HAP-1 (cell line): Measurements from ENCODE around the gene LTO1.

Source experiments
- DNase-seq, 2 experiments: peaks; one replicate each; pipeline ENCODE4 v3.0.0-alpha.2; 2016 to 2020; ENCODE audit warnings: low spot score in 2 of 2
- H3K27me3 ChIP-seq: fragments of 250-450 bp; sonication (Bioruptor Pico); 2 replicates; pipeline ENCODE4 v1.5.1; 2020; ENCODE audit warnings: low read depth, mild to moderate bottlenecking, moderate library complexity
- H3K36me3 ChIP-seq: fragments of 250-450 bp; sonication (Bioruptor Pico); replicated peaks from 2 replicates; pipeline ENCODE4 v1.5.1; 2020; ENCODE audit warnings: mild to moderate bottlenecking
- H3K4me1 ChIP-seq: fragments of 250-450 bp; sonication (Bioruptor Pico); 2 replicates; pipeline ENCODE4 v1.5.1; 2020; ENCODE audit warnings: mild to moderate bottlenecking
- H3K4me3 ChIP-seq: fragments of 250-450 bp; sonication (Bioruptor Pico); 2 replicates; pipeline ENCODE4 v1.5.1; 2020; ENCODE audit warnings: mild to moderate bottlenecking, moderate library complexity
- H3K9me3 ChIP-seq: fragments of 250-450 bp; sonication (Bioruptor Pico); 2 replicates; pipeline ENCODE4 v1.5.1; 2020; ENCODE audit warnings: mild to moderate bottlenecking, moderate library complexity
- in situ Hi-C: fragments of 300-500 bp; cut with MboI; formaldehyde crosslinking; loops from 3 replicates; pipeline ENCODE4 v1.14.3; 2020; ENCODE audit warnings: low sequenced_read_pairs, inconsistent platforms, mixed read lengths

Gene LTO1

DNA sequence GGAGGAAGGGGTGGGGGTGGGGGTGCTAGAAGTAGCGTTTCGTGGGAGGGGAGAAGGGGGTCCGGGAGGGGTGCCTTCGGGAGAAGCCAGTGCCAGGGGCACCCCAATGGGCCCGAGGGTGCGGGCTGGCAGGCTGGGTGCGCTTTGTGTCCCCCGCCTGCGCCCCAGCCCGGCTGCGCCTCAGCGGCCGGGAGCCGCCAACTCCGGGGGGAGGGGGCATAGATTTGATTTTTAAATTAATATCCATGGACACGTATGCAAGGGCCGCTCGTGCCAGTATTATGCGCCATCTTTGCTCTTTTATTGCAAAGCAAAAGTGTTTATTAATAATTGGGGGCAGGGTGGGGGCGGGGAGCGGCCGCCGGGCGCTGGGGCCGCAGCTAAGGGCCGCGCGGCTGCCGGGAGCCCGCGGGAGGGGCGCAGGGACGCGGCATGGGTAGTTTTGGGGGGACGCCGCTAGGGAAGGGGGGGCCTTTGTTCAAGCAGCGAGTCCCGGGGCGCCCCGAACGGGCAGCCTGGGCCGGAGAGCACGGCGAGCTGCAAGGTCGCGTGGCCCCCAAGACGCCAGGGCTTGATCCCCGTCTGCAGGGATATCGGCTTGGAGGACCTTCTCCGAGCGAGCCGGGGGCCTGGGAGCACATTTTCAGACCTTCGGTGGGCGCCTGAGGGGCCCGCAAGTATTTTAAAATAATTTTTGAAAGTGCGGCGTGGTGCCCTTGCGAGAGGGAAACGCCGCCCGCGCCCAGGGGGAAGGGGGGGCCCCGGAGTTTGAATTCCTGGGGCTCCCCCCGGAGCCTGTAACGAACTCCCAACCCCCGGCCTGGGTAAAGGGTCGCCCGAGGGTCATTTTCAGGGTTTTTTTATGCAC, 33.2 kb downstream of the LTO1 start:
- Histone ChIP-seq H3K4me1 (peaks cover 11% of the 10 kb centered on the region), H3K4me3 (peak overlapping the region; percentile 34), H3K36me3 (no peaks in the 10 kb centered on the region), H3K27me3 (peaks cover 59% of the 10 kb centered on the region), H3K9me3 (no peaks in the 10 kb centered on the region)
- no peak for DNase-seq
- in situ Hi-C loops, result loop anchor here (5.0 kb wide), 1 partner anchor 535 kb away; no protein-coding TSS in a partner anchor

DNA sequence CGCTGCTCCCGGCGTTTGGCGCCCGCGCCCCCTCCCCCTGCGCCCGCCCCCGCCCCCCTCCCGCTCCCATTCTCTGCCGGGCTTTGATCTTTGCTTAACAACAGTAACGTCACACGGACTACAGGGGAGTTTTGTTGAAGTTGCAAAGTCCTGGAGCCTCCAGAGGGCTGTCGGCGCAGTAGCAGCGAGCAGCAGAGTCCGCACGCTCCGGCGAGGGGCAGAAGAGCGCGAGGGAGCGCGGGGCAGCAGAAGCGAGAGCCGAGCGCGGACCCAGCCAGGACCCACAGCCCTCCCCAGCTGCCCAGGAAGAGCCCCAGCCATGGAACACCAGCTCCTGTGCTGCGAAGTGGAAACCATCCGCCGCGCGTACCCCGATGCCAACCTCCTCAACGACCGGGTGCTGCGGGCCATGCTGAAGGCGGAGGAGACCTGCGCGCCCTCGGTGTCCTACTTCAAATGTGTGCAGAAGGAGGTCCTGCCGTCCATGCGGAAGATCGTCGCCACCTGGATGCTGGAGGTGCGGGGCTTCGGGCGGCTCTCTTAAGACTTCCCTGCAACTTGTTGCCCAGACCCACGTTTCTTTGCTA, 34.1 kb downstream of the LTO1 start, which contains the start of gene CCND1:
Gene CCND1, plus strand, starts transcription at position 162 of the 587 bp plus-strand sequence. Its CDS starts 158 bp downstream, at position 320.
- no peaks in the 10 kb centered on the region for H3K36me3 ChIP-seq
- H3K4me1 ChIP-seq, result peaks cover 18% of the 10 kb centered on the region
- DNase-seq, result peak; percentile 53 to 70
- H3K4me3 ChIP-seq, result peak within 1 kb of the TSS; percentile 34
- no peaks in the 10 kb centered on the region for H3K9me3 ChIP-seq
- peaks cover 59% of the 10 kb centered on the region for H3K27me3 ChIP-seq
- in situ Hi-C loops, result loop anchor here (5.0 kb wide), 1 partner anchor 534 kb away; no protein-coding TSS in a partner anchor

DNA sequence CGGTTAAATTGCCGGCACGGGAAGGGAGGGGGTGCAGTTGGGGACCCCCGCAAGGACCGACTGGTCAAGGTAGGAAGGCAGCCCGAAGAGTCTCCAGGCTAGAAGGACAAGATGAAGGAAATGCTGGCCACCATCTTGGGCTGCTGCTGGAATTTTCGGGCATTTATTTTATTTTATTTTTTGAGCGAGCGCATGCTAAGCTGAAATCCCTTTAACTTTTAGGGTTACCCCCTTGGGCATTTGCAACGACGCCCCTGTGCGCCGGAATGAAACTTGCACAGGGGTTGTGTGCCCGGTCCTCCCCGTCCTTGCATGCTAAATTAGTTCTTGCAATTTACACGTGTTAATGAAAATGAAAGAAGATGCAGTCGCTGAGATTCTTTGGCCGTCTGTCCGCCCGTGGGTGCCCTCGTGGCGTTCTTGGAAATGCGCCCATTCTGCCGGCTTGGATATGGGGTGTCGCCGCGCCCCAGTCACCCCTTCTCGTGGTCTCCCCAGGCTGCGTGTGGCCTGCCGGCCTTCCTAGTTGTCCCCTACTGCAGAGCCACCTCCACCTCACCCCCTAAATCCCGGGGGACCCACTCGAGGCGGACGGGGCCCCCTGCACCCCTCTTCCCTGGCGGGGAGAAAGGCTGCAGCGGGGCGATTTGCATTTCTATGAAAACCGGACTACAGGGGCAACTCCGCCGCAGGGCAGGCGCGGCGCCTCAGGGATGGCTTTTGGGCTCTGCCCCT, 34.7 kb downstream of the LTO1 start:
- Histone ChIP-seq H3K4me1 (peaks cover 18% of the 10 kb centered on the region), H3K4me3 (no peak overlapping the region; the same call in 1 of the 2 replicates), H3K36me3 (no peaks in the 10 kb centered on the region), H3K9me3 (no peaks in the 10 kb centered on the region), H3K27me3 (peaks cover 59% of the 10 kb centered on the region)
- in situ Hi-C loops, result loop anchor here (5.0 kb wide), 1 partner anchor 533 kb away; no protein-coding TSS in a partner anchor
- no peak for DNase-seq

DNA sequence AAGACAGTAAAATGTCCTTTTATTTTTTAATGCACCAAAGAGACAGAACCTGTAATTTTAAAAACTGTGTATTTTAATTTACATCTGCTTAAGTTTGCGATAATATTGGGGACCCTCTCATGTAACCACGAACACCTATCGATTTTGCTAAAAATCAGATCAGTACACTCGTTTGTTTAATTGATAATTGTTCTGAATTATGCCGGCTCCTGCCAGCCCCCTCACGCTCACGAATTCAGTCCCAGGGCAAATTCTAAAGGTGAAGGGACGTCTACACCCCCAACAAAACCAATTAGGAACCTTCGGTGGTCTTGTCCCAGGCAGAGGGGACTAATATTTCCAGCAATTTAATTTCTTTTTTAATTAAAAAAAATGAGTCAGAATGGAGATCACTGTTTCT, 35.3 kb downstream of the LTO1 start:
- no peaks in the 10 kb centered on the region for H3K36me3 ChIP-seq
- peaks cover 59% of the 10 kb centered on the region for H3K27me3 ChIP-seq
- no peak overlapping the region for H3K4me3 ChIP-seq
- in situ Hi-C loops, result loop anchor here (5.0 kb wide), 1 partner anchor 533 kb away; no protein-coding TSS in a partner anchor
- DNase-seq, result no peak
- H3K4me1 ChIP-seq, result peaks cover 18% of the 10 kb centered on the region
- H3K9me3 ChIP-seq, result no peaks in the 10 kb centered on the region

DNA sequence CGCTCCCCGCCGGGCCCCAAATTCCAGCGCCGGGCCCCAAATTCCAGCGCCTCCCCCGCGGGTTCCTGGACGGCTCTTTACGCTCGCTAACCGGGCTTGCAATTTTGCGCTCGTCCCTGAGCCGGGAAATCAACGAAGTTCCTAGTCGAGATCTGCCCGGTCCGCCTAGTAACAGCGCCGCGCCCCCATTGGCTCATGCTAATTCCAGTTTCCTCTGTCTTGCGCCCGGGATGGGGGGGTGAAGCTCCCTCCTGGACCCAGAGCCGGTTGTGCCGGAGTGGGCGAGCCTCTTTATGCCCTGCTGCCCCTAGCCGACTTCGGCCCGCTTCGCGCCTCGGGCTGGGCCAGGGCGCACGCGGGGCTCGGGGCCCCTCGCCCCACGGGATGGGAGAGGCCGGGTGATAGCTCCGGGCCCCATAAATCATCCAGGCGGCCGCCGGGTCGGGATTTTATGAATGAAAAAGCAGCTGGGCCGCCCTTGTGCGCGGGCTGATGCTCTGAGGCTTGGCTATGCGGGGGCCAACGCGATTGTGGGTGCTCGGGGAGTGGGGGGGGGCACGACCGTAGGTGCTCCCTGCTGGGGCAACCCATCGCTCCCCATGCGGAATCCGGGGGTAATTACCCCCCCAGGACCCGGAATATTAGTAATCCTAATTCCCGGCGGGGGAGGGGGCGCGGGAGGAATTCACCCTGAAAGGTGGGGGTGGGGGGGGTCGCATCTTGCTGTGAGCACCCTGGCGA, 36.0 kb downstream of the LTO1 start:
- H3K27me3 ChIP-seq, result peaks cover 59% of the 10 kb centered on the region
- peak; percentile 85 to 90 for DNase-seq
- in situ Hi-C loops, result no loop called here

DNA sequence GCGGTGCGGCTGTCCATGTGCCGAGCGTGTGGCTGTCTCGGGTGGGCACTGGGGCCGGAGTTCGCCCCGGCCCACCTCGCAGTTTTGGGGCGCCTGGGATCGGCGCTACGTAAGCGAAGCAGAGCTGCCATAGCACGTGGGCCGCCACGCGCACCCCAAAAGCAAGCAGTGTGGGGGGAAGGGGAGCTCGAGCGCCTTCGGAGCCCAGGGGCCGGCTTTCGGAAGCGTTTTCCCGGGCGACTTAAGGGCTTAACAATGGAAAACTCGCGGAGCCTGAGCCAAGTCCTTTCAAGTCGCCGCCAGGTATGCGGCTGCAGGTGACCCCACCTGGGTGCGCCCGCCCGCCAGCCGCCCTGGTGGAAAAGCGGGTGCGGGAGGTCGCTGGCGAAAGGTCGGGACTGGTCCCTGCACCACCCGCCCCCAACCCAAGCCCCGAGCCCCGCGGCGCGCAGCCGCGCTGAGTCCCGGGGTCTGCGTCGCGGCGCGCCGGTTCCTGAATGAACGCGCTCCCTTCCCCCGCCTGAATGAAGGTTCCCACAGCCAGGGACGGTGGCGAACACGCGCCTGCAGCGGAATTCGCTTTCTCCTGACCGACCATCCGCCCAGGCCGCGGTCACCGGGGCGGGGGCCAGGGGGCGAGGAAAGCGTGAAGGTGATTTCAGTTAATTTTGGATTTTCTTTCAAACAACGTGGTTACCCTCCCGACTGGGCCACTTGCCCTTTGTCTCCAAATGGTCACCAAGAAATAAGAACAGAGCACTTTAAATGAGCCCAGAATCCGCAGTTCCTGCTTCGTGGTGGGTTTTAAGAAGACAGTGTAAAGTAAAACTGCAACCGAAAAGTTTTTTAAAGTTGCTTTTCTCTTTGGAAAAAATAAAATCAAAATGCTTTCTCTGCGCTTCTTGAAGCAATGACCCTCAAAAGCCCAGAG, 36.9 kb downstream of the LTO1 start:
- no peaks in the 10 kb centered on the region for H3K36me3 ChIP-seq
- in situ Hi-C loops, result no loop called here
- H3K4me3 ChIP-seq, result peak overlapping the region; percentile 31
- peak in 1 of 2 experiments; percentile 73 for DNase-seq
- no peaks in the 10 kb centered on the region for H3K9me3 ChIP-seq
- peaks cover 11% of the 10 kb centered on the region; the same call in 1 of the 2 replicates for H3K4me1 ChIP-seq
- H3K27me3 ChIP-seq, result peaks cover 58% of the 10 kb centered on the region

More for the DNA sequence above, 36.0 kb downstream of the LTO1 start:
- Histone ChIP-seq H3K9me3 (no peaks in the 10 kb centered on the region), H3K36me3 (no peaks in the 10 kb centered on the region), H3K4me1 (peaks cover 18% of the 10 kb centered on the region), H3K4me3 (peak overlapping the region; percentile 31)

DNA sequence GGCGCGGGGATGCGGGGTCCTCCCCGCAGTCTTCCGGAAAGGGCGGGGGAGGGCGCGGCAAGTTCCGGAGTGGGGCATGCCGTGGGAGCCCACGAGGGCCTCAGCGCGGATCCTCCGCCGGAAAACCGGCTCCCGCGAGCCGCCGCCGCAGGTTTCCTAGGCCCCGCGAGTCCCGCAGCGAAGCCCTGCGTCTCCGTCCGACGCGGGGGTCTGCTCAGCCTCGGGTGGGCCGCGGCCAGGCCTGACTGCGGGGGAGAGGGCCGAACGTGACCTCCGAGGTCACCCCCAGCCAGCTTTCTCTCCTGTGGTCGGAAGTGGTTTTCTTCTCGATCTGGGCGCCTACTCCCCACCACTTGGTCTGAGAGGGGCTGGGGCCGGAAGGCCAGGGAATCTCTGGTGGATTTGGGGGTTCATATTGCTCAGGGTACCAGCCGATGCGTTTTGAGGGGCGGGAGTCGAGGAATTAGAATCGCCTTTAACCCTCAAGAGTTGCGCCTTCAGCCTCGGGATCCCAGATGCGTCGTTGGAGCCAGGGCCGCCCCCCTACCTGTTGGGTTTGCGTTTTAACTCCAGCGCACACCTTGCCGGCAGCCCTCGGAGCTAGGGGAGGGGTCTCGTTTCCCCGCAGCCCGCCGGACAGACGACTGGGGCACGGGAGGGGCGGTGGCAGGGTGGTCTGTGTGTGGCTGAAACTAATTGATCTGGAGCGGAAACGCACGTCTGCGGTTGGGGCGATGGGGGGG, 37.8 kb downstream of the LTO1 start:
- H3K4me3 ChIP-seq, result no peak overlapping the region
- peaks cover 50% of the 10 kb centered on the region for H3K27me3 ChIP-seq
- in situ Hi-C loops, result no loop called here

DNA sequence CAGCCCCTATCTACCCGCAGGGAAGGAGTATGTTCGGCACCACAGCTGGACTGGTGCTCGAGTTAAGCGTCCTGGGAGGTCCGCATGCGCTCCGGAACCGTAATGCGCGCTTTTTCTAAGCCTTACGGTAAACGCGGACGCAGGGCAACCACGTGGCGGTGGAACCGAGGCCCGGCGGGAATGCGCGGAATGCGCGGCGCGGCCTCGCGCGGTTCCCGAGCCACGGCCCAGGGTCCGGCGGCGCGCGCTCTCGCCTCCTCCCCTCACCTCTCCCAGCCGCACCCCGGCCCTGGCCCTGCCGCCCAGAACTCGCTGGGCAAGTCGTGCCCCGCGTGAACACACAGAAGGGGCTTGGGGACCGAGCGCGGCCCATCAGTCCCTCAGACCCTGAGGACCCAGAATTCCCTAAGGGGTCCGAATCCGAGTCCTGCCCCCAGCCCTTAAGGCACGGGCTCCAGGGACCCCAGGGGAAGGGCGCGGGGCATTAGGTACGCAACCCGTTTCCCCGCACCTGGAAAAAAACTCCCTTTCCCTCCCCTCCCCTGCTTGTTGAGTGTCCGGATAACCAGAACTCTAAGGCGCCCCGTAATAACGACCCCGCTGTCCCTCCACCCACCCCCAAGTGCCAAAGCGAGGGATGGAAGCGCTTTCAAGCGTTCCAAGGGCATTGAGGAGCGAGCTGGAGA, 38.5 kb downstream of the LTO1 start:
- Histone ChIP-seq H3K4me3 (no peak overlapping the region), H3K9me3 (no peaks in the 10 kb centered on the region), H3K36me3 (no peaks in the 10 kb centered on the region), H3K27me3 (peaks cover 43% of the 10 kb centered on the region), H3K4me1 (peaks cover 11% of the 10 kb centered on the region; the same call in 1 of the 2 replicates)
- in situ Hi-C loops, result no loop called here
- DNase-seq, result peak; percentile 38 to 76

More for the DNA sequence above, 37.8 kb downstream of the LTO1 start:
- H3K4me1 ChIP-seq, result peaks cover 11% of the 10 kb centered on the region; the same call in 1 of the 2 replicates
- no peaks in the 10 kb centered on the region for H3K9me3 ChIP-seq
- H3K36me3 ChIP-seq, result no peaks in the 10 kb centered on the region
- DNase-seq, result no peak

DNA sequence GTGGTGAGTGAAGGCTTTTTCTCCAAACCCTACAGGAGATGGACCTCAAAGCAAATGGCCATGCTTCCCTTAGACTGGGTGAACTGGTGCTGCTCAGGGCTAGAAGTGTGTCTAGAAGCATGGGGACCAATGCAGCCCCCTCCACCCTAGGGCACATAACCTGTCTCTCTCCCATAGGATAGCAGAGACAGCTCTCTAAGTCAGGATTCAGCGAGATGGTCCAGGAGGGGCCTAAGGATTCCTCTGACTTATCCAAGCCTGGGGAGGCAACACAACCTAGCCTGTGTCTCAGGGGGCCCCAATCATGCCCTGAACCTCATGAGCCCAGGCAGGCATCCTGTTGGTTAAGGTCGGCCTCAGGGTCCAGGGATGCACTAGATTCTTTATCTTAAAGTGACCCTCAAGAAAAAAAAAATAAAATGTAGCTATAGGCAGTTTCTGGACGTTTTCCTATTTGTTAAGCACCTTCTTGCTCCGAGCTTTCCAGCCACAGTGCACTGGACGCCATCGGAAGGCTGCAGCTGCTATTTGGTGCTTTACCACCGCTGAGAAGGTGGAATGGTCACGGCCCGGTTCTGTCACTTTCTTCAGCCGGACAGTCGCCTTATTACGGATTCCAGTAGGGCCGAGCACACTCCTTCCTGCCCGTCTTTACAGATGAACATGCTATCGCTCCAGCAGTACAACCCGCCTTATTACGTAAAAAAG, 39.2 kb downstream of the LTO1 start:
- H3K36me3 ChIP-seq, result no peaks in the 10 kb centered on the region
- peaks cover 11% of the 10 kb centered on the region; the same call in 1 of the 2 replicates for H3K4me1 ChIP-seq
- H3K9me3 ChIP-seq, result no peaks in the 10 kb centered on the region
- H3K27me3 ChIP-seq, result peaks cover 36% of the 10 kb centered on the region
- in situ Hi-C loops, result no loop called here
- no peak for DNase-seq
- no peak overlapping the region for H3K4me3 ChIP-seq

DNA sequence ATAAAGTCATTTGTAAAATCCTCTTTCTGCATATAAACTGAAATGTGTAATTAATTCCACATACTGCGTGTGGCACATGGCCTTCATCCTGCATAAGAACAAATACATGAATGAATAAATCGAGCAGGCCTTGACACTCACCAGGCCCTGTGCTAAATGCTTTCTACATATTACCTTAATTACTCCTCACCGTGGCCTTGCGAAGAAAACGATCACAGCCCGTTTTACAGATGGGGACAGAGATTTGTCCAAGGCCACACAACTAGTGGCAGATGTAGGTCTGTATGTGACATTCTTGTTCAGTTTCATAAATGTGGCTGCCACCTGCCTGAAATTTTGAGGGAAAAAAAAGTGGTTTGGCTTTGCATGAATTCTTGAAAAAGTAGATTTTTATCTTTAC, 40.0 kb downstream of the LTO1 start:
- Histone ChIP-seq H3K4me3 (no peak overlapping the region), H3K4me1 (peaks cover 7% of the 10 kb centered on the region; the same call in 1 of the 2 replicates), H3K36me3 (no peaks in the 10 kb centered on the region), H3K27me3 (peaks cover 30% of the 10 kb centered on the region), H3K9me3 (no peaks in the 10 kb centered on the region)
- no peak for DNase-seq
- in situ Hi-C loops, result no loop called here

DNA sequence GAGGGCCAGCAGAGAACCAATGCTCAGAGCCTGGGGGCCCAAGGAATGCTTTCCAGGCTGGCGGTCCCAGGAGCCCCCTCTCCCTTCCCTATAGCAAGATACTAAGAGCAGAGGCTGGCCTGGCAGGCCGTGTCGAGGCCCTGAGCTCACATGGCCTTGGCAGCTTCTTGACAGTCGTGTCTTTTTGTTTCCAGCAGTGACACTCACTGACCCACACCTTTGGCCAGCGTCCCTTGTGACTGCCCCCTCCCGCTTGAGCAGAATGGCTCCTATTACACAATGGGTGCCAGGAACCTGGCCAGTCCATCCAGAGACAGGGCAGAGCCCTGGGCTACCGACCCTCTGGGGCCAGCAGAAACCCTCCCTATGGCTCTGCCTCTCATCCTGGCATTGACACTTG, 40.6 kb downstream of the LTO1 start:
- Histone ChIP-seq H3K27me3 (peaks cover 24% of the 10 kb centered on the region), H3K36me3 (no peaks in the 10 kb centered on the region), H3K4me3 (no peak overlapping the region), H3K9me3 (no peaks in the 10 kb centered on the region), H3K4me1 (peaks cover 7% of the 10 kb centered on the region; the same call in 1 of the 2 replicates)
- in situ Hi-C loops, result no loop called here
- DNase-seq, result no peak
